HG02678 (cell line): ENCODE measurements around the gene BRAT1.
A peak's percentile ranks its signal among the peaks of the same experiment; 100 is the strongest.
"Not testable (repeated sequence)": the region's sequence is repeated elsewhere in the genome, so short reads cannot be mapped to it uniquely, and the experiment has no call there.

Source experiments
- ATAC-seq: cut with Tn5 transposase; IDR thresholded peaks from one replicate; pipeline ENCODE4 v1.9.1; 2021; ENCODE audit warnings: mild to moderate bottlenecking, moderate library complexity; ENCODE audit not compliant: unreplicated experiment

The BRAT1 gene

DNA sequence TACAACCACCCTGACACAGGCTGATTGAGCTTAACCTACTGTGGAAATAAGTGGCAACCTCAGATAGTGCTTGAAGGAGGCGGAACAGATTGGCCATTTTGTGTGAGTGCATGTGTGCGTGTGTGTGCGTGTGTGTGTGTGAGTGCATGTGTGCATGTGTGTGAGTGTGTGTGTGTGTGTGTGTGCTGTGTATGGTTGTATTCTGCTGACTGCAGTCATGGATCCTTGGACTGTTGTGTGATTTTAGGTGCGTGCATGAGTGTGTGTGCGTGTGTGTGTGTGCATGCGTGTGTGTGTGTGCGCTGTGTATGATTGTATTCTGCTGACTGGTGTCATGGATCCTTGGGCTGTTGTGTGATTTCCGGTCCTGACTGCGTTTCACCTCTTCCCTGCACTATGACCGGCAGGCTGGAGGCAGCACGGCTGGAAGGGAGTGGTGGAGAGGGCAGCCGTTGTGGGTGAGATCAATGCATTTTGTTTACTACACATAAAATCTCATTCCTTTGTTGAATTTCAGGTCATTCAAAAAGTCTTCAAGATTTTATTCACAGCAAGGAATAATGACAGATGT, 9.7 kb upstream of the BRAT1 start:
- no peak for ATAC-seq

DNA sequence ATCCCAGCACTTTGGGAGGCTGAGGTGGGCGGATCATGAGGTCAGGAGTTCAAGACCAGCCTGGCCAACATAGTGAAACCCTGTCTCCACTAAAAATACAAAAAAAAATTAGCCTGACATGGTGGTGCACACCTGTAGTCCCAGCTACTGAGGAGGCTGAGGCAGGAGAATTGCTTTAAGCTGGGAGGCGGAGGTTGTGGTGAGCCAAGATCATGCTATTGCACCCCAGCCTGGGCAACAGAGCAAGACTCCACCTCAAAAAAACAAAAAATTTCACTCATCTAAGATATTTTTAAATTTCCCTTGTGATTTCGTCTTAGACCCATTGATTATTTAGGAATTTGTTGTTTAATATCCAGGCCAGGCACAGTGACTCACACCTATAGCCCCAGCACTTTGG, 8.6 kb upstream of the BRAT1 start:
- ATAC-seq: not testable (repeated sequence)

DNA sequence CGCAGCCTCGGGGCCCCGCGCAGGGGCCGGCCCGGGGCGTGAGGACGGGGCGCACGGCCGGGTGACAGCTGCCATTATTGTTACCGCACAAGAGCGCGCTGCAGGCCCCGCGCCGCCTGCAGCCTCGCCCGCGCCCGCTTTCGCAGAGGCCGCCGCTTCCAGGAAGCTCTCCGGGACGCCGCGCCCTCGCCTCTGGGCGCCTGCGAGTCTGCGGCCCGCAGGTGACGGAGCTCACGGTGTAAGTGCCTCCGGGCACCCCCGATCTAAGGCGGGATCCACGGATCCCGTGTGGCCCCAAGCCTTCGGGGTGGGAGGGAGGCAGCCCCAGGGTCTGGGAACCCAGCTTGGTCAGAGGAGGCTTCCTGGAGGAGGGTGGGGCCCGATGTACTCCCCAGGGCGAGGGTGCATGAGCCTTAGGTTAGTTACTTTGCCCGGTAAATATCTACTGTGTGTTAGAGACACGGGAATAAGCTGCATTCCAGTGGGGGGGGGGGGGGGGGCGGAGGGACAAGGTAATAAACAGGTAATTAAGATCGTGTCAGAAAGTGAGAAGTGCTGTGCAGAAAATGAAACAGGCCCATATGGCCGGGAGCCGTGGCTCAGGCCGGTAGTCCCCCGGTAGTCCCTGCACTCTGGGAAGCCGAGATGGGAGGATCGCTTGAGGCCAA, 4.1 kb upstream of the BRAT1 start:
- peak; percentile 10 for ATAC-seq

DNA sequence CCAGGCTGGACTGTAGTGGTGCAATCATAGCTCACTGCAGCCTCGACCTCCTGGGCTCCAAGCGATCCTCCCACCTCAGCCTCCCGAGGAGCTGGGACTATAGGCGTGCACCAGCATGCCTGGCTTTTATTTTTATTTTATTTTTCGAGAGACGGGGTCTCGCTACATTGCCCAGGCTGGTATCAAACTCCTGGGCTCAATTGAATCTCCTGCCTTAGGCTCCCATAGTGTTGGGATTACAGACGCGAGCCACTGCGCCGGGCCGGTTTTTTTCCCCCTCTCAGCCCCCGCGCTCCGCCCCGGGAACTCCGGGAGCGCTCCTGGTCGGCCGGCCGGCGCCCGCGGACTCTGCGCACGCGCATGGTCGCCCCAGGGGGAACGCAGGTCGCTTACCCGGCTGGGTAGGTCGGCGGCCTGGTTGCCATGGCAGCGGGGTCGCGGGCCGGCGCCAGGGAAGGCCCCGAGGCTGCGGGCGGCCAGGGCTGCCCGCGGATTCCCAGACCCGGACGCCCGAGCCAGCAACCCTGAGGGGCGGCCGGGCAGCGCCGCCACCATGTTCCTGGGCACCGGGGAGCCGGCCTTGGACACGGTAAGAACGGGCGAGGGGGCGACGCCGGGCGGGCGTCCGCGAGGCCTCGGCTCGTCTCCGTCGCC, 3.4 kb upstream of the BRAT1 start, which contains the start of gene IQCE:
Gene IQCE, plus strand, starts transcription at position 351 of the 654 bp plus-strand sequence. Its CDS starts 203 bp downstream, at position 554.
- ATAC-seq: peak; percentile 60

DNA sequence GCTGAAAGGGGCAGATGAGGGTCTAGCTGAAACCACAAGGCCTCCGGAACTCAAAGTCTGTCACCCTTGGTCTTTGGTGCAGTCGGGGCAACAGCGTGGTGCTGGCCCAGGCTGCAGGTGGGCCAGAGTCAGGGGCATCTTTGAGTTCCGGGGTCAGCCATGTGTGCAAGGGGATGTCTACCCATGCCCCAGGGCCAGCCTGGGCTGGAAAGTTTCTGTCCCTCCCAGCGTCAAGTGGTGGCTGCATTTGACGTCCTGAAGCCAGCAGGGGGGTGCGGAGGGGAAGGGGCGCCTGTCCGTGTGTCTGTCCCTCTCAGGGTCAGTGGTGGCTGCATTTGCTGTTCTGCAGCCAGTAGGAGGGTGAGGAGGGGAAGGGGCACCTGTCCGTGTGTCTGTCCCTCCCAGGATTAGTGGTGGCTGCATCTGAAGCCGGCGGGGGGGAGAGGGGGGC, 638 bp downstream of the BRAT1 start:
- ATAC-seq: no peak

- no peak for ATAC-seq
Measured at GRCh38 chr7:2553831-2554581, 1.3 kb downstream of the BRAT1 start.

DNA sequence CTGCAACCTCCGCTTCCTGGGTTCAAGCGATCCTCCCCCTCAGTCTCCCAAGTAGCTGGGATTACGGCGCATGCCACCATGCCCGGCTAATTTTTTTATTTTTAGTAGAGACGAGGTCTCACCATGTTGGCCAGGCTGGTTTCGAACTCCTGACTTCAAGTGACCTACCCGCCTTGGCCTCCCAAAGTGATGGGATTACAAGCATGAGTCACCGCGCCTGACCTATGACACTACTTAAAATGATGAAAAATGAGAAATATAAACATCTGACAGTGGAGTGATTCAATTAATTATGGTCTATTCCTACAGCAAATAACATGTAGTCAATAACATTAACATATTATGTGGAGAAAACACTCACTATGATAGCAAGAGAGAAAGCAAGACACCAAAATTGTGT, 2.2 kb downstream of the BRAT1 start:
- no peak for ATAC-seq

DNA sequence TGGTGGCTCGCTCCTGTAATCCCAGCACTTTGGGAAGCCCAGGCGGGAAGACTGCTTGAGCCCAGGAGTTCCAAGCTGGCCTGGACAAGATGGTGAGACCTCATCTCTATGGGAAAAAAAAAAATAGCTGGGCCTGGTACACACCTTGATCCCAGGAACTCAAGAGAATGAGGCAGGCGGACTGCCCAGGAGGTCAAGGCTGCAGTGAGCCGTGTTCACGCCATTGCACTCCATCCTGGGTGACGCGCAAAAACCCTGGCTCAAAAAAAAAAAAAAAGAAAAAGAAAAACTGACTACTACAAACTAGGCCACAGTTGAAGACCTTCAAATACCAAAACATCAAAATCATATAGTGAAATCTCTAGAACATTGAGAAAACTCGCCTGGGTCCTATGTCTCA, 3.9 kb downstream of the BRAT1 start:
- no peak for ATAC-seq

GRCh38 chr7:2546776-2547586, 8.3 kb downstream of the BRAT1 start:
- ATAC-seq: no peak

DNA sequence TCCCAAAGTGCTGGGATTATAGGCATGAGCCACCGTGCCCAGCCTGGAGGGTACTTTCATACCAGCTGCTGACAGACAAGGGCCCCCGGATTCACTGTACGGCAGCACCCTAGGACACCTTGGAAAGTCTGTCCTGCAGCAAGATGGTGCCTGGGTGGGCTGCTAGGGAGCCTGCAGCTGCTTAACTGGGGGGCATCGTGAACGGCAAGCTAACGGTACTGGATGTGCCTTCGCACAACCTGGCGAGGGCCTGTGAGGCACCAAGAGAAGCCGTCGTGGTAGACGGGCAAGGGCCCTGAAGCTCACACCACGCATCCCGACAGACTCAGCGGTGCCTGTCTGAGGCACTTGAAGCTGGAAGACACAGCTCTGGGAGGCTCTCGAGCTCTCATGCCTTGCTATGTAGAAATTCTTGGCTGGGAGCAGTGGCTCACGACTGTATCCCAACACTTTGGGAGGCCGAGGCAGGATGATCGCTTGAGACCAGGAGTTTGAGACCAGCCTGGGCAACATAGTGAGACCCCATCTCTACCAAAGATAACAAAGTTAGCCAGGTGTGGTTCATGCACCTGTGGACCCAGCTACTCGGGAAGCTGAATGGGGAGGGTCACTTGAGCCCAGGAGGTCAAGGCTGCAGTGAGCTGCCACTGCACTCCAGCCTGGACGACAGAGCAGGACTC, 9.4 kb downstream of the BRAT1 start:
- no peak for ATAC-seq

GRCh38 chr7:2544541-2545188, 10.7 kb downstream of the BRAT1 start:
- no peak for ATAC-seq

DNA sequence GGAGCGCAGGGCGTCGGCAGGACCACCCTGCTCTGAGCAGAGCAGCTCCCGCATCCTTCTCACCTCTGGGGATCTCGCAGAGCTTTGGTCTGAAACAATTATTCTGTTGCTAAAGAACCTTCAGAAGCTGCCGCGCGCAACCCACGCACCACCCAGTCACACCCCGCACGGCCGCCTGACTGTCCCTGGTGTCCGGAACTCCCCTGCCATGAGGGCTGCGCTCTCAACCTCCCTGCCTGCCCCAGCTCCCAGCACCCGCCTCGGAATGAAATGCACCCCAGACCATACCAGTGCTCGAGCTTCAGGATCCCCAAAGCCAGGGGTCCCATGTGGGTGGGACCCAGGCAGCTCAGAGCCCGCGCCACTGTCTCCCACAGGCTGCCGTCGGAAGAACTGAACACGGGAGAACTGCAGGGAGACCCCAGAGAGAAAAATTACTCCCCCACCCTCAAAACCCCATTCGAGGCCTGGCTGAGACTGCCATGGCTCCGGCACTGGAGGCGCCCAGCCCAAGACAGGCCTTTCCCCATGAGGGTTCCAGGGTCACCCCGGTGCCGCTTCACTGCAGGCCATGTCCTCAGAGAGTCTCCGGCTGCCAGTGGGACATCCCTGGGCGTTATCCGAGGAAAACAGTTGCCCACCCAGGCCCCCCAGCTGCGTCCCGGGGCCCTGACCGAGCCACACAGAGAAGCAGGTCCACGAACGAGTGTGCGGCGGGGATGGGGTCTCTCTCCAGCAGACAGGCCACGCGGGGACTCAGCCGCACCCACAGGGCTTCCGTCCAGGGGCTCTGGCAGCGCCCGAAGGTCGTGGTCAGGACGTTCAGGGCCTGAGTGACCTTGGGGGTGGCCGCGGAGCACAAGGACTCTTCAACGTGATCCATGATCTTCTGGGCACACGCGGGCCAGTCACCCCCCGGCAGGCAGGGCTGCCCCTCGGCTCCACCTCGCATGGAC, 12.1 kb downstream of the BRAT1 start:
- no peak for ATAC-seq

DNA sequence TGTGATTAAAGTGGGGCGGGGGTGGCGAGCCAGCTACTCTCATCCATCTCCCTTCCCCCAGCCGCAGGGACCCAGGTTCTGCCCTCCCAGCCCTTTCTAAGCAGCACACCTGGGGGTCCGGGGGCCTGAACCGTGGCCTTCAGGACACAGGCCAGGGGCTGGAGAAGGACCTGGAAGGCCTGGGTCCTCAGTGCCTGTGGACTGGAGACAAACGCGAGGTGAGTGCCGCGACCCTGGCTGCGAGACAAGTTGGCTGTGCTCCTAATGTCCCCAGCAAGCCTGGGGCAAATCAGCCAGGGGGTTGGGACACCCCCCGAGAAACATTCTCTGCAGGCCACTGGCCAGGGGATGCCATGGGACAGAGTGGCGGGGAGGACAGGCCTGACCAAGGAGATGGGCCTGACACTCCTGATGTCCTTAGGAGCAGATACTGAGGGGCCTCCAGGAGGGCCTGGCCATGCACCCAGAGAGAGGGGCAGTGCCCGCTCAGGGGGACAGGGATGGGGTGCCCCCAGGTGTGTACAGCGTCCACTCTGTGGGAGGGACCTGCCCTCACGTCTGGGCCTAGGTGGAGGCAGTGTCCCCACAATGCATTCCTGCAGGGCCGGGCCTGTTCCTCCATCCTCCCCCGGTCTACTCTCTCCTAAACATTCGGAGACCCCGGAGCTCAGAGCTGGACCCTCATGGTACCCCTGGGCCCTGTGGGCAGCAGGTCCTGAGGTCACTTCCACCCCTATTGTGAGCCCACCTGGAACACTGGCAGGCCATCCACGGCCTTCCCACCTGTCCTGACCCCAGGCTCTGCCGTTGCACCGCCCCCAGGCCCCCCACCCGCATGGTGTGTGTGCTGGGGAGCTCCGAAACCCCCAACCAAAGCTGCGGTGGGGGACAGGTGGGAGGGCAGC, 13.1 kb downstream of the BRAT1 start:
- ATAC-seq: no peak

DNA sequence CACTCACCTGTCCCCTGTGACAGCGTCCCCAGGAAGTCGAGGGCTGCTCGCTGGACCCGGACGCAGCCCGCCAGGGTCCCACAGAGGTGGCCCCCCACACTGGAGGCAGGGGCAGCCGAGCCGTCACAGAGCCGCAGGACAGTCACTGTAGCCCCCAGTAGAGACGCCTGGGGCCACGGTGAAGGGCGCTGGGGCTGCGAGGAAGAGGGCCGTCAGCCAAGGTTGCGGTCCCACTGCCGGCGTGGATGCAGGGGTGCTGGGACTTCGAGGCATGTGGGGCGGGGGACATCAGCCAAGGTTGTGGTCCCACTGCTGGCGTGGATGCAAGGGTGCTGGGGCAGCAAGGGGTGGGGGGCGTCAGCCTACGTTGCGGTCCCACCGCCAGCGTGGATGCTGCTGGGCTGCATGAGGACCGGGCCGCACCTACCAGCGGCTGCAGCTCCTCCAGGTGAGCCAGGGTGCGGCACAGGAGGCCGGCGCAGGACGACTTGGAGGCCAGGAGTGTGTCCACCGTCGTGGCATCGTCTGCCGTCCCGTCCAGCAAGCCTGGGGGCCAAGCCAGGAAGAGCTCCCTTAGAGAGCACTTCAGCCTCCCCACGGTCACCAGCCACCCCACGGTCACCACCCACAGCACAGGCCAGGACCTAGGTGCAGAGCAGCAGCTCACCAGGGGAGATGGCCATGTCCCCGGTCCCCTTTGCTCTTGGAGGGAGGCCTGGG, 13.9 kb downstream of the BRAT1 start:
- ATAC-seq: no peak

GRCh38 chr7:2540641-2541051, 14.7 kb downstream of the BRAT1 start:
- ATAC-seq: no peak

DNA sequence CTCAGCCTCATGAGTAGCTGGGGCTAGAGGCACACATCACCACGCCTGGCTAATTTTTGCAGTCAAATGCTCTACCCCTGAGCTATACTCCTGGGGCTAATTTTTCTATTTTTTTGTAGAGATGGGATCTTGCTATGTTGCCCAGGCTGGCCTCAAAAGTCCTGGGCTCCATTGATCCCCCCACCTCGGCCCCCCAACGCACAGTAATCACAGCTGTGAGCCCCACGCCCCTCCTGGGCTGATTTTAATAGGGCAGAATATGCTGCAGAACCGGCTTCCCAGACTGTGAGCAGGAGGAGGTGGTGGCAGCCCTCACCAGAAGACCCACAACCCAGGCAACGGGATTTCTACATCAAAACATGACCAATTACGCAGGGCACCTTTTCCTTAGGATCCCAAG, 15.2 kb downstream of the BRAT1 start:
- ATAC-seq: no peak
